ENCODE results near the gene DEPDC7.

DNA sequence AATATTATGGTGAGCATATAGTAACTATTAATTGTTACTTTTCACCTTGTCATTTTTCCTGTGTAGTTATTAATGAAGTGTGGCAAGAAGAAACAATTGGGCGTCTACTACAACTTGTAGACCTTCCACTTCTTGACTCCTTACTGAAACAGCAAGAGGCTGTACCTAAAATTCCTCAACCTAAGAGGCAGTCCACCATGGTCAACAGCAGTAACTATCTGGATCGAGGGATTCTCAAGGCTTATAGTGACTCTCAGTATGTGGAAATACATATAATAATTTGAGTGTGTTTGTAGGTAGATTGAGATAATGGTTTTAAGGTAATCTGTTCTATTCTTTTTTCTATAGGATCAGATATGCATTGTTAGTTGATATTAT, 12.8 kb downstream of the DEPDC7 start:
- TF ChIP-seq POLR2A (IDR thresholded peaks at IDR 0.05; ENCODE audit: control extremely low read depth in 1 of 2, low read depth in 2 of 2, low read length in 2 of 2) (no peak), EZH2 (IDR thresholded peaks at IDR 0.05; ENCODE audit: low read depth, low read length, severe bottlenecking) (no peak), KDM1A (IDR thresholded peaks at IDR 0.05; ENCODE audit: borderline replicate concordance, low read length) (no peak), CBX5 (IDR thresholded peaks at IDR 0.05; ENCODE audit: low read depth, low read length) (no peak), POLR2AphosphoS5 (IDR thresholded peaks at IDR 0.05; ENCODE audit: low read depth, low read length) (no peak), ASH2L (IDR thresholded peaks at IDR 0.05; ENCODE audit: low read length) (no peak), YY1 (IDR thresholded peaks at IDR 0.05; ENCODE audit: low read depth, low read length) (no peak)
- TF ChIP-seq, protein P1, sequence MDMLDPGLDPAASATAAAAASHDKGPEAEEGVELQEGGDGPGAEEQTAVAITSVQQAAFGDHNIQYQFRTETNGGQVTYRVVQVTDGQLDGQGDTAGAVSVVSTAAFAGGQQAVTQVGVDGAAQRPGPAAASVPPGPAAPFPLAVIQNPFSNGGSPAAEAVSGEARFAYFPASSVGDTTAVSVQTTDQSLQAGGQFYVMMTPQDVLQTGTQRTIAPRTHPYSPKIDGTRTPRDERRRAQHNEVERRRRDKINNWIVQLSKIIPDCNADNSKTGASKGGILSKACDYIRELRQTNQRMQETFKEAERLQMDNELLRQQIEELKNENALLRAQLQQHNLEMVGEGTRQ (IDR thresholded peaks at IDR 0.05; ENCODE audit: low read length): no peak
- TF ChIP-seq, protein P2, sequence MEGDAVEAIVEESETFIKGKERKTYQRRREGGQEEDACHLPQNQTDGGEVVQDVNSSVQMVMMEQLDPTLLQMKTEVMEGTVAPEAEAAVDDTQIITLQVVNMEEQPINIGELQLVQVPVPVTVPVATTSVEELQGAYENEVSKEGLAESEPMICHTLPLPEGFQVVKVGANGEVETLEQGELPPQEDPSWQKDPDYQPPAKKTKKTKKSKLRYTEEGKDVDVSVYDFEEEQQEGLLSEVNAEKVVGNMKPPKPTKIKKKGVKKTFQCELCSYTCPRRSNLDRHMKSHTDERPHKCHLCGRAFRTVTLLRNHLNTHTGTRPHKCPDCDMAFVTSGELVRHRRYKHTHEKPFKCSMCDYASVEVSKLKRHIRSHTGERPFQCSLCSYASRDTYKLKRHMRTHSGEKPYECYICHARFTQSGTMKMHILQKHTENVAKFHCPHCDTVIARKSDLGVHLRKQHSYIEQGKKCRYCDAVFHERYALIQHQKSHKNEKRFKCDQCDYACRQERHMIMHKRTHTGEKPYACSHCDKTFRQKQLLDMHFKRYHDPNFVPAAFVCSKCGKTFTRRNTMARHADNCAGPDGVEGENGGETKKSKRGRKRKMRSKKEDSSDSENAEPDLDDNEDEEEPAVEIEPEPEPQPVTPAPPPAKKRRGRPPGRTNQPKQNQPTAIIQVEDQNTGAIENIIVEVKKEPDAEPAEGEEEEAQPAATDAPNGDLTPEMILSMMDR (IDR thresholded peaks at IDR 0.05; ENCODE audit: control extremely low read depth in 1 of 3, insufficient read depth in 1 of 3, low read depth in 1 of 3, low read length in 3 of 3): no peak

Data from H1 (cell line).